Heart right ventricle (tissue), 16 donors: ENCODE data around the gene BDH1. TPM values are rescaled to one million over a fixed set of nuclear protein-coding genes. Genes with fewer than 3 reads are reported as not detected.

Experiments
- ATAC-seq, 8 donors: fragments of 200-7000 bp; cut with Tn5 transposase; one replicate each; pipeline ENCODE4 v1.9.1; 2020; ENCODE audit warnings: mild to moderate bottlenecking in 8 of 8, moderate library complexity in 8 of 8, moderate number of reproducible peaks in 1 of 8
- DNase-seq, 2 donors: peaks; one replicate each; pipeline ENCODE4 v3.0.0-alpha.2; 2020
- H3K27ac ChIP-seq, 10 donors: fragments of 200-600 bp; sonication (generic) in 2 of 10; one replicate each; pipeline versions ENCODE4 v1.5.0 to v1.8.0; 2020 to 2022; ENCODE audit warnings: mild to moderate bottlenecking in 3 of 10
- H3K27me3 ChIP-seq, 7 donors: fragments of 200-600 bp; one replicate each; pipeline ENCODE4 v1.8.0; 2021 to 2022; ENCODE audit warnings: mild to moderate bottlenecking in 2 of 7
- H3K36me3 ChIP-seq, 9 donors: fragments of 200-600 bp; sonication (generic) in 1 of 9; one replicate each; pipeline versions ENCODE4 v1.5.0 to v1.8.0; 2020 to 2022; ENCODE audit warnings: mild to moderate bottlenecking in 2 of 9
- H3K4me1 ChIP-seq, 9 donors: fragments of 200-600 bp; sonication (generic) in 1 of 9; one replicate each; pipeline versions ENCODE4 v1.5.0 to v1.8.0; 2020 to 2022; ENCODE audit warnings: mild to moderate bottlenecking in 4 of 9
- H3K4me3 ChIP-seq, 10 donors: fragments of 200-600 bp; sonication (generic) in 2 of 10; one replicate each; pipeline versions ENCODE4 v1.5.0 to v1.8.0; 2020 to 2022; ENCODE audit warnings: mild to moderate bottlenecking in 7 of 10, moderate library complexity in 2 of 10
- H3K9me3 ChIP-seq, 11 donors: fragments of 200-600 bp in 10 of 11; sonication (generic) in 2 of 11; one replicate each; pipeline versions ENCODE4 v1.5.0 to v1.8.0; 2013 to 2022; ENCODE audit warnings: mild to moderate bottlenecking in 2 of 11, control low read depth in 1 of 11, moderate library complexity in 1 of 11
- whole genome bisulfite sequencing, 2 donors: extraction: QIAGEN DNeasy Blood & Tissue Kit; methylation state at CpG; one replicate each; pipeline ENCODE4 v1.1.7; 2013; ENCODE audit warnings: inconsistent platforms in 1 of 2; 5-methylcytosine and 5-hydroxymethylcytosine counted together
- intact Hi-C, 10 donors: fragments of 100-400 bp; cut with DNase I; formaldehyde crosslinking; loops; one replicate each; pipeline versions ENCODE4 v1.11.1 to v1.14.2; 2022
- polyA plus RNA-seq, 2 donors: library from polyadenylated mRNA; stranded (reverse); fragments of 200-250 nt; gene quantifications; one replicate each; pipeline ENCODE4 v1.2.3, GENCODE V29; 2013
- total RNA-seq, 10 donors: library from RNA; stranded (reverse); fragmentation: NEBNext Ultra II Directional in 3 of 10; extraction: Animal tissue kit (Norgen Biotek cat#: 25700) in 3 of 10; gene quantifications; one replicate each; pipeline versions ENCODE4 v1.2.1 to v1.2.4, GENCODE V29; 2021 to 2023
- TF ChIP-seq, protein P1 (sequence below), 9 donors: fragments of 200-600 bp; sonication (generic) in 2 of 9; IDR thresholded peaks; one replicate each; pipeline versions ENCODE4 v1.5.0 to v1.8.0; 2021 to 2022; ENCODE audit warnings: antibody characterized with exemption in 9 of 9, mild to moderate bottlenecking in 5 of 9, moderate library complexity in 1 of 9
- donor health status: Arrhythmogenic right ventricular cardiomyopathy.
- donor health status: ischemic (EF 13 %, LVEDD 7.1; RV severe dilation, severe dysfunction).
- donor health status: healthy with polysubstance abuse.
- donor health status: DM: no; HTN: yes; CAD: no.
- donor health status: DM: no; HTN: no; CAD: no.
- donor health status: ischemic (EF 25% LVEDD 6.9; RV normal size, moderate dysfunction).
- donor health status: ischemic (EF 25% LVEDD 5.7; RV mildly dilated, moderate dysfunction).
- donor health status: healthy.
- donor health status: DM: yes; HTN: yes; CAD: no.
- donor health status: Ischemic cardiomyopathy.
- donor health status: ischemic (EF 35%, LVEDD 5.7; RV mildly dilated, moderate dysfunction).
- donor health status: nonischemic (EF 11% LVEDD 7.7; RV severe dilation, severe dysfunction).
- donor health status: DM: yes; HTN: yes; CAD: no.
- donor health status: PGD.
- donor health status: ischemic (EF 29% LVEDD 5.4; RV normal size, mild dysfunction).
- donor health status: nonischemic (EF 23%, LVEDD 6.1; RV moderate dilation, normal function).

Gene BDH1
- total and polyA plus RNA-seq, 12 donors = 9.6 to 144 (median 78.0) TPM

DNA sequence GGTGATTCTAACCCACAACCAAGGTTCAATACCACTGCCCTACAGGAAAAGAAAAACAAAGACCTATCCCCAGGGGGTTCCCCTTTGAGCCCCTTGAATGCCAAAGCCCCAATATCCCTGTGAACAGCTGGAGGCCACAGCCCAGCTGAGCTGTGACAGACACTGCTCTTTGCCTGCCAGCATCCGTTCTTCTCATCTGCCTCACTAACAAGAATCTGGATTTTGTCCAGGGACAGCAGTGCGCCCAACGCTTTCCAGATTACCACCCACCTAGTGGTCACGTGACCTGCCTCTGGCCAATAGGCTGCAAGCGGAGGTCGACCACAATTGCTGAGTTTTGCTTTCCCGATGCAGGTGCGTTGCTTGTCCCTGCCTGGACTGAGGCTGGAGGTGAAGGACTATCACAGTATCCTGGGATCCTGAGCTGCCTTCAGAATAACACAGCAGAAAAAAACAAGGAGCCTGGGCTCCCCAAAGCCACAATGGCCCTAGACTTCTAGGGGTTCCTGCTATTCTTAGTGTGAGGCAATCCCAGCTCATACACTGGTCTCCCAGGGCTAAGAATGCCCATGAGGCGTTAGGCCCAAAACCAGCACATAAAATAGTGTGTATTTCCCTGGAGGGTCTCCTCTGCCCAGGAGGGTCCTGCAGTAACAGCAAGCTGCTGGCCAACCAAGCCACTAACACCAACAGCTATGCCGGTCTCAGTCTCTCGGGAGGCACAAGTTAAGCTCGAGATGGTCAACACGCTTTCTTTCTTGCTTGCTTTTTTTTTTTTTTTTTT is 13.8 kb downstream of the BDH1 start:
- intact Hi-C loops = no loop called here
- Histone ChIP-seq H3K4me3 (peak overlapping the region in 1 of 10 donors; percentile 24), H3K36me3 (peaks cover 0 to 3% (median 0%) of the 10 kb centered on the region in 9 donors), H3K9me3 (no peaks in the 10 kb centered on the region), H3K27ac (no peak overlapping the region), H3K27me3 (no peaks in the 10 kb centered on the region), H3K4me1 (peaks cover 0 to 14% (median 7%) of the 10 kb centered on the region in 9 donors)
- ATAC-seq (peak; percentile 68 to 87 (median 82)), DNase-seq (peak; percentile 48 to 73)
- 40 to 41% methylated on average over 13 of the region's 13 CpGs for WGBS, 2 donors
- TF ChIP-seq, protein P1, sequence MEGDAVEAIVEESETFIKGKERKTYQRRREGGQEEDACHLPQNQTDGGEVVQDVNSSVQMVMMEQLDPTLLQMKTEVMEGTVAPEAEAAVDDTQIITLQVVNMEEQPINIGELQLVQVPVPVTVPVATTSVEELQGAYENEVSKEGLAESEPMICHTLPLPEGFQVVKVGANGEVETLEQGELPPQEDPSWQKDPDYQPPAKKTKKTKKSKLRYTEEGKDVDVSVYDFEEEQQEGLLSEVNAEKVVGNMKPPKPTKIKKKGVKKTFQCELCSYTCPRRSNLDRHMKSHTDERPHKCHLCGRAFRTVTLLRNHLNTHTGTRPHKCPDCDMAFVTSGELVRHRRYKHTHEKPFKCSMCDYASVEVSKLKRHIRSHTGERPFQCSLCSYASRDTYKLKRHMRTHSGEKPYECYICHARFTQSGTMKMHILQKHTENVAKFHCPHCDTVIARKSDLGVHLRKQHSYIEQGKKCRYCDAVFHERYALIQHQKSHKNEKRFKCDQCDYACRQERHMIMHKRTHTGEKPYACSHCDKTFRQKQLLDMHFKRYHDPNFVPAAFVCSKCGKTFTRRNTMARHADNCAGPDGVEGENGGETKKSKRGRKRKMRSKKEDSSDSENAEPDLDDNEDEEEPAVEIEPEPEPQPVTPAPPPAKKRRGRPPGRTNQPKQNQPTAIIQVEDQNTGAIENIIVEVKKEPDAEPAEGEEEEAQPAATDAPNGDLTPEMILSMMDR (IDR thresholded peaks at IDR 0.05) = no peak

DNA sequence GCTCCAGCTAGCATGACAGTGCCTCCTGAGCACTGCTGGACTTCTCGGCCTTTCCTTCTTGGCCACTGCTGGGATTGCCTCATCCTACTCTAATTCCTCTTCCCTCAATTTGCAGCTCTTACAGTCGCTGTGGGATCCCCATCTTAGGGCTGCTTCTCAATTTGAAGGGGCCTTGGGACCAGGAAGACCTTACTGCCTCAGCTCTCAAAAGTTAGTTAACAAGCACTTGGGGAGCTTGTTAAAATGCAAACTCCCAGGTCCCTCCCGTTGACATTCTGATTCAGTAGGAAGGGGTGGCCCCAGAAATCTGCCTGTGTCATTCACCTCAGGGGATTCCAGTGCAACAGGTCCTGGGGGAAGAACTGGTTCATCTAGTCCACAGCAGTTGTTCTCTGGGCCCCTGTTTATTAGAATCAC is 14.8 kb downstream of the BDH1 start:
- H3K27ac ChIP-seq = no peak overlapping the region
- intact Hi-C loops = no loop called here
- WGBS, 2 donors = 68 to 71% methylated on average over 3 of the region's 3 CpGs

DNA sequence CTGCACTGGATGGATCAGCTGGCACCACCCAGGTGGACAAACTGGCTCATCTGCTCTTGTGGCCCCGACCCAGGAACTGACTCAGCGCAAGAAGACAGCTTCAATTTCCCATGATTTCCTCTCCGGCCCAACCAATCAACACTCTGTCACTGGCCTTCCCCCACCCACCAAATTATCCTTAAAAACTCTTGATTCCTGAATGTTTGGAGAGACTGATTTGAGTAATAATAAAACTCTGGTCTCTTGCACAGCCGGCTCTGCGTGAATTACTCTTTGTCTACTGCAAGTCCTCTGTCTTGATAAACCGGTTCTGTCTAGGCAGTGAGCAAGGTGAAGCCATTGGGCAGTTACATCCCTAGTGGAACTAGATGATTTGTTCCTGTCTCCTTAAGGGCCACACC is 16.1 kb downstream of the BDH1 start:
- 79 to 87% methylated on average over 6 of the region's 6 CpGs for WGBS, 2 donors
- TF ChIP-seq, protein P1 (IDR thresholded peaks at IDR 0.05) = no peak
- H3K27me3 ChIP-seq = no peaks in the 10 kb centered on the region
- DNase-seq (no peak), ATAC-seq (no peak)
- H3K4me1 ChIP-seq = peaks cover 0 to 12% (median 7%) of the 10 kb centered on the region in 9 donors
- intact Hi-C loops = no loop called here
- H3K4me3 ChIP-seq = no peak overlapping the region
- no peak overlapping the region for H3K27ac ChIP-seq
- H3K36me3 ChIP-seq = peaks cover 0 to 3% (median 0%) of the 10 kb centered on the region in 9 donors
- no peaks in the 10 kb centered on the region for H3K9me3 ChIP-seq

More for the DNA sequence above, 14.8 kb downstream of the BDH1 start:
- DNase-seq = no peak
- Histone ChIP-seq H3K4me1 (peaks cover 0 to 12% (median 7%) of the 10 kb centered on the region in 9 donors), H3K9me3 (no peaks in the 10 kb centered on the region), H3K27me3 (no peaks in the 10 kb centered on the region), H3K36me3 (peaks cover 0 to 3% (median 0%) of the 10 kb centered on the region in 9 donors), H3K4me3 (no peak overlapping the region)
- TF ChIP-seq, protein P1 (IDR thresholded peaks at IDR 0.05) = no peak
- ATAC-seq = no peak

DNA sequence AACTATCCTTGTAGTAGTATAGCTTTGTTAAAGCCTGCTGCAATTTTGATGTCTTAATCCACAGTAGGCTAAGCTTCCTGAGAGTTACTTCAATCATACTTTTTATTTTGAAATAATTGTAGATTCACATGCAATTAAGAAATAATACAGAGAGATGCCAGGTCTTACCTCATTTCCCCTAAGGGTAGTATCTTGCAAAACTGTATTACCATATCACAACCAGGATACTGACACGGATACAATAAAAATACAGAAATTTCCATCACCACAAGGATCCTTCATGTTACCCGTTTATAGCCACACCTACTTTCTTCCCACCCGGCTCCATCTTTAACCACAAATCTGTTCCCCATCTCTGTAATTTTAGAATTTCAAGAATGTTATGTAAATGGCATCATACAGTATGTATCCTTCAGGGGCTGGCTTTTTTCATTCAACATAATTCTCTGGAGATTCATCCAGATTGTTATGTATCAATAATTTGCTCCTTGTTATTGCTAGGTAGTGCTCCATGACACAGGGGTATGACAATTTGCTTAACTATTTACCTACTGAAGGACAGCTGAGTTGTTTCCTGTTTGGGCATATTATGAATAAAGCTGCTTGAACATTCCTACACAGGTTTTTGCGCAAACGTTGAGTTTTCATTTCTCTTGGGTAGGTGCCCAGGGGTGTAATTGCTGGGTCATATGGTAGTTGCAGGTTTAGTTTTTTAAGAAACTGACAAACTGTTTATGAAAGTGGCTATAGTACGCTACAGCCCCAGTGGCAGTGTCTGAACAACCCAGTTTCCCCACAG is 21.6 kb downstream of the BDH1 start:
- Histone ChIP-seq H3K4me1 (no peaks in the 10 kb centered on the region), H3K4me3 (no peak overlapping the region), H3K27me3 (no peaks in the 10 kb centered on the region), H3K27ac (no peak overlapping the region), H3K9me3 (no peaks in the 10 kb centered on the region), H3K36me3 (peaks cover 0 to 18% (median 0%) of the 10 kb centered on the region in 9 donors)
- TF ChIP-seq, protein P1 (IDR thresholded peaks at IDR 0.05) = no peak
- intact Hi-C loops = no loop called here
- ATAC-seq (peak in 1 of 8 donors; percentile 58), DNase-seq (no peak)
- 78 to 81% methylated on average over 6 of the region's 6 CpGs for WGBS, 2 donors
